GM19468 (cell line): Measurements from ENCODE around the gene NSMF.

Source experiments
- ATAC-seq: cut with Tn5 transposase; IDR thresholded peaks from one replicate; pipeline ENCODE4 v1.9.1; 2021; ENCODE audit warnings: mild to moderate bottlenecking, moderate library complexity, moderate number of reproducible peaks; ENCODE audit not compliant: unreplicated experiment; ENCODE audit errors: extremely low read depth

The NSMF gene, protein sequence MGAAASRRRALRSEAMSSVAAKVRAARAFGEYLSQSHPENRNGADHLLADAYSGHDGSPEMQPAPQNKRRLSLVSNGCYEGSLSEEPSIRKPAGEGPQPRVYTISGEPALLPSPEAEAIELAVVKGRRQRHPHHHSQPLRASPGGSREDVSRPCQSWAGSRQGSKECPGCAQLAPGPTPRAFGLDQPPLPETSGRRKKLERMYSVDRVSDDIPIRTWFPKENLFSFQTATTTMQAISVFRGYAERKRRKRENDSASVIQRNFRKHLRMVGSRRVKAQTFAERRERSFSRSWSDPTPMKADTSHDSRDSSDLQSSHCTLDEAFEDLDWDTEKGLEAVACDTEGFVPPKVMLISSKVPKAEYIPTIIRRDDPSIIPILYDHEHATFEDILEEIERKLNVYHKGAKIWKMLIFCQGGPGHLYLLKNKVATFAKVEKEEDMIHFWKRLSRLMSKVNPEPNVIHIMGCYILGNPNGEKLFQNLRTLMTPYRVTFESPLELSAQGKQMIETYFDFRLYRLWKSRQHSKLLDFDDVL

DNA sequence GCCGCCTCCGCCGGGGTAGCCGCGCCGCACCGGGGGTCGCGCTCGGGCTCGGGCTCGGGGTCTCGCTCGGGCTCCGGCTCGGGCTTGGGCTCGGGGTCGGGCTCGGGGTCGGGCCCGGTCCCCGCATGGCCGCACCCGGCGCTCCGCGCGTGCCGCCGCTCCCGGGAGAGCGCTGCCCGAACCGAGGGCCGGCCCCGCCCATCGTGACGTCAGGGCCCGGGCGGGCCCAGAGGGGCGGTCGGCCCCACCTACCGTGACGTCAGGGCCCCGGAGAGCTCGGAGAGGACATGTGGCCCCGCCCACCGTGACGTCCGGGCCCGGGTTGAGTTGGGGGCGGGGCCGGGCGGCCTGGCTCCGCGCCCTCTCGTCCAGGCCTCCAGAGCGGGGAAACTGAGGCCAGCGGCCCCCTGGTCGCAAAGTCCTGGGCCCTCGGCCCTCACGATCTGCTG is at the start of gene NSMF:
TSS of gene NSMF (minus strand) at position 183 of the 449 bp plus-strand sequence. CDS start 232 bp downstream, outside the sequence.
- no peak for ATAC-seq

DNA sequence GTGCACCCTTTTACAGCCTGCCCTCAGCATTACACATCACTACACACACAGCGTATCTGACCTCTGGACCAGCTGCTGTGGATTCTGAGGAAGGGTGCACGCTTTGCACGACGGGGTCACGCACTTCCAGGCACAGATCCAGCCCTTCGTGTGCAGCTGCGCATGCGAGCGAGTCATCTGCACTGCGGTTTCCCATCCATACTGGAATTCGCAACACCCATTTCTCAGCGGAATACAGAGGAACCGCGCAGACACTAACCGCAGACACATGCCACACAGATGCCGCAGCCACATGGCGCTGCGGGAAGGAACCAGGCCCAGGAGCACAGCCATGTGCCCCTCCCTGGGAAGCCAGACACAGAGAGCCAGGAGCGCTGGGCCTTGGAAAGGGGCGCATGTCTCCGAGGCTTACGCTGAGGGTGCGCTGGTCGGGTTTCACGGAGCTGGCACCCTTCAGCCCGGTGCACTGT is 47.6 kb upstream of the NSMF start:
- no peak for ATAC-seq

DNA sequence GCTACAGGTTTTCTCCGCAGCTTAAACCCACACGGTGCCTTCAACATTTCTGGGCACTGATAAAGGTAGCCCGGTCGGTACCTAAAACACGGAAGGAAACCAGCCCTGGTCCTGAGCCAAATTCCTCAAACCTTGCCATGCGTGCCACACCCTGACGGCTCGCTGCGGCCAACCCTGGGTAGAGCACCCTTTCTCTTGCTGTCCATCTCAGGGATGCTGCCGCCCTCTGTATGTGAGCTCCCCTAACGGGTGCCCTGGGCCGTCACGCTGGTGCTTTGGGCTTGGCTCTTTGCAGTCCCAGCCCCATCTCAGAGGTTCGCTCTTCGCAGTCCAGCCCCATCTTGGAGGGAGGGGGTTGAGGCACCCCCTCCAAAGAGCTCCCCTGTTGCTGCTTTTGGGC is 47.1 kb upstream of the NSMF start:
- no peak for ATAC-seq

DNA sequence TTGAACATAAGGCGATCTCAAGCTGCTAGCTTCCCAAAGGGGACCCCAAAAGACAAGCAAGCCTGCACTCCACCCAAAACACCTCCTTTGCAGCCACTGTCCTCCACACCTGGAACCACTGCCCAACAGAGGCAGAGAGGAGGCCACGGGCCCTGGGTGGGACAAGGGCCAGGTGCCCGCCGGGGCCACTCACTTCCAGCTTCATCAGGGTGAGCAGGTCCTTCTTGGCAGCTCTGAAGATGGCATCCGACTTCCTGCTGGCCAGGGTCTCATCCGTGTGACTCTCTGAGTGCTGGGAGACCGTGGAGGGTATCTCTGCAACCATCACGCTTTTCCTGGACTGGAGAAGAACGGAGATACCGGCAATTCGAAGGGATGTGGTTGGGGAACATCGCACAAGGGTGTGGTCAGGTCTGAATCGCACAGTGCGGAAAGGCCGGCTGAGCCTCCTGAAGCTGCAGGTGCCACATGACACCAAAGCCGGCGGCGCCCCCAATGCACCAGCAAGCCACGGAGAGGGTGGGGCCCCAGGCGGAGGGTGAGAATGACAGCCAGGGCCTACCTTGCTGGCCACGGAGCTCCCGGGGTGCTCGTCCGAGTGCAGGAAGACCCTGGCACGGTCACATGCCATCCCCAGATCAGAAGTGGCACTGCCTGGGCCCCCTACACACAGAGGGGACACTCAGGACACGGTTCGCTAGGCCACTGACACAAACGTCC is 46.4 kb upstream of the NSMF start:
- no peak for ATAC-seq

DNA sequence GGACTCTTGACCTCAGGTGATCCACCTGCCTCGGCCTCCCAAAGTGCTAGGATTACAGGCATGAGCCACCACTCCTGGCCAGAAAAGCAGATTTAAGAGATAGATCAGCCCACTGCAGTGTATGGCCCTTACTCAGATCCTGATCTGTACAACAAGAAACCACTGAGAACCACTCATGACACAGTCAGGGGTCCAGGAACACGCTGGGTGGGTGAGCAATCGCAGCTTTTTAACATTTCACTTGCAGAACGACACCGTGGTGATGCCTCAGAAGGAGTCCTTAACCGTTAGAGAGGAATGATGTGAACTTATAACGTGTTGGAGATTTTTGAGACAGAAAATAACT is 45.3 kb upstream of the NSMF start:
- ATAC-seq = no peak

GRCh38 chr9:137502008-137502911 is 43.1 kb upstream of the NSMF start:
- ATAC-seq = no peak

GRCh38 chr9:137501457-137501856 is 42.3 kb upstream of the NSMF start:
- ATAC-seq = no peak

DNA sequence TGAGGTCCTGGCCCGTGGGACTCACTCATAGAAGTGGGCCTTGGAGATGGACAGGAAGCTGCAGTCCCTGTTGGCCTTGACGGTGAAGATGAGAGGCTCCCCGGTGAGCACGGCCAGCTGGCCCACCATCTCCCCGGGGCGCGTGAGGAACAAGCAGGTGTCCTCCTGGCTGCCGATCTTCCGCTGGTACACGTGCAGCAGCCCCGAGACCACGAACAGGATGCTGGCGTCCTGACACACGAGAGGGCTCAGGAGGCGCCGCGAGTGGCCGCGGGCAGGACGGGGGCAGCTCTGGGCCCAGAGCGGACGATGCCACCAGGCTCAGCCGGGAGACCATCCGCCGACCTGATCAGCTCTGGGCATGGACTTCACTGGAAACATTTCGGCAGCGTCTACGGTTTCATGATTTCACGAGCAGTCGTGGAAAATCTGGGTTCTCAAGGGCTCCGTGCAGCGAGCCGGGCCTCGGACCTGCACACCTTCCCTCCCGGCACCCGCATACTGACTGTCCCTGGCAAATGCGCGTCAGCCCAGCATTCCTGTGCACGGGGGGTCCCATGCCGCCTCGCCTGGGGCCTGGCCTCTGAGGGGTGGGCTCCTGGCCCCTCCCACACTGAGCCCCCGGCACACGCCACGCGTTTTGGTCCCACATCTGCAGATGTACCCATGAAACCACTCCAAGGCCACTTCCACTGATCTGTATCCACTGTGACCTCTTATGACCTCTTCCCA is 41.7 kb upstream of the NSMF start:
- no peak for ATAC-seq

- ATAC-seq = no peak
These were observed 40.9 kb upstream of the NSMF start for GRCh38 chr9:137499858-137500661.

- no peak for ATAC-seq
These were observed 40.3 kb upstream of the NSMF start for GRCh38 chr9:137499416-137499815.

- ATAC-seq = no peak
These were observed 39.6 kb upstream of the NSMF start for GRCh38 chr9:137498720-137499150.

DNA sequence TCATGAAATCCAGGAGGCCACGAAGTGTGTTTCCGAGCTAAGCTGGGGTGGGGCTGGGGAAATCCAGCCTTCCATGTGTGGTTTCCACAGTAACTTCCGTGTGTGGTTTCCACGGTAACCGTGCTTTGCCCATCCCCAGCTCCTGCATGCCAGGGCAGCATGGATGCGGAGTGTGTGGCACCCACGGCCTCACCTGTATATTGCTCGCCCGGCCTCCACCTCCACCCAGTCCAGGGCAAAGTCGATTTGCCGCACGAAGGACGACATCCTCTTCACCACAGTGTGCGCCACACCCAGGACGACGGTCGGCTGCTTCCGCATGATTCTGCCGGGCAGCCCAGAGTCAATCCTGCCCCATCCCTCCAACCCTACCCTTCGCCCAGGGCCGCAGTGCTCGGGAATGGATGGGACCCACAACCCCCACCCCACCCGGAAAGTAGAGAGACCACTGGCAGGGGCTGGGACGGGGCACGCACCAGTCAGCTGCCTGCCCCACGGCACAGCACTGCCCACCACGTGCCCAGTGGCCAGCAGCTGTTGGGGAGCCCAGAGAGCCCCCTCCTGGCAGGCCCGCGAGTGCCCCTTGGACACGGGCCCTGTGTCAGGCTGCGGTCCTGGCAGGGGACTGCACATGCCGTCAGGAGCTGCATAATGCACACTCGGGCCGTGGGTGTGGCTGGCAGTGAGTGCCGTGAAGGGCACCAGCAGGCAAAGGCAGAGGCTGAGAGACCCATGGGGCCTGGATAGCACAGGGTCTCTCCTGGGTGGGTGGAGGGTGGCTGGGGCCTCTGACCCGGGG is 39.0 kb upstream of the NSMF start:
- no peak for ATAC-seq

DNA sequence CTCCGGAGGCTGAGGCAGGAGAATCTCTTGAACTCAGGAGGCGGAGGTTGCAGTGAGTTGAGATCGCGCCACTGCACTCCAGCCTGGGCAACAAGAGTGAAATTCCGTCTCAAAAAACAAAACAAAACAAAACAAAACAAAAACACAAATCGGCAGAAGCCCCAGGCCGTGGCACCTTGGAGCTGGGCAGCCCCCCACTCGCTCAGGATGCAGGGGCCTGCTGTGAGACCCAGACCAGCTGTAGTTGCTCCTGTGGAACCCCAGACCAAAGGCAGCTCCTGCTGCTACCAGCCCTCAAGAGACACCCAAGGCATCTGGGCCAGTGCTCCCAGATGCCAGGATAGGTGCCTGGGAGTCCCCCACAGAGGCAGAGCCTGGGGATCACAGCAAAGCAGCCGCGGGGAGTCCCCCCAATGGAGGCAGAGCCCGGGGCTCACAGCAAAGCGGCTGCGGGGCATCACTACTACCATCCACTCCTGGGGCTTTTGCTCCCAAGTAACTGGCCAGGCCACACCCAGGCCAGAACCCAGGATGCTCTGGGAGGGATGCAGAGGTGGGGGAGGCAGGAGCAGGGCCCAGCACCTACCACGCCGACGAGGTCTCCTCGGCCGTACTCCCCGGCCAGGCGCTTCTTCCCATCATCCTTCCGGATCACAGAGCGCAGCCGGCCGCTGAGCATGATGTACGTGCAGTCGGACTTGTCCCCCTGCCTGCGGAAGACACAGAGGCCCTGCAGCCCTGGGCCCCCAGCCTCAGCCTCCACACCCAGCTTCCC is 37.7 kb upstream of the NSMF start:
- ATAC-seq = no peak

GRCh38 chr9:137494550-137495351 is 35.6 kb upstream of the NSMF start:
- ATAC-seq = no peak

GRCh38 chr9:137494104-137494544 is 35.0 kb upstream of the NSMF start:
- ATAC-seq = no peak

DNA sequence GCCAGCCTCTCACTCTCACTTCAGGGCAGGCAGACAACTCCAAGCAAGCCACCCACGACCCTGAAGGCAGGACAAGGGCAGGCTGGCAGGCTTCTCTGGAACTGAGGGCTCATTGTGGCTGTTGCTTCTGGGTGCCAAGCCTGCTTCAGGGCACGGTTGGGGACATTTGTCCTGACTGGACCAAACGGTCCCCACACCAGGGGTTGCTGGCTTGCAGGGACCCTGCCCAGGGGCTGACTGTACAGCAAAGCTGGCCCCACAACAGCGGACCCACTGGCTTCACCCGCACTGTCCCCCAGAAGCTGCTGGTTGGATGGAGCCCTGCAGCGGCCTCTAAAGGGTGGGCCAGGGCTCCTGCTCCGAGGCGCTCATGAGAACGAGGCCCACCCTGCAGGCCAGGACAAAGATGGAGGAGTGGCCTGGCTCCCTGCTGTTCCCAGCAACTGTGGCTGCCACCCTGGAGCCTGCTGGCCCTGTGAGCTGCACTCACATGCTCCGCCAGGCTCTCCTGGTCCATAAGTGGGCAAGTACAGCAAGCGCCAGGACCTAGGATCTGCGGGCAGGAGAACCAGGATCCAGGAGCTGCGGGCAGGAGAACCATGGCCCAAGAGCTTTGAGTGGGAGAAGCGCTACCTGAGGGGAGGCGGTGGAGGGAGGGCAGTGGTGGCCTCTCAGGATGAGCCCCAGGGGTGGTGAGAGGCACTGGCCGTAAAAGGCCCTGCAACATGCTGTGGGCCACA is 34.4 kb upstream of the NSMF start:
- ATAC-seq = no peak
